Adipocyte (in vitro differentiated cells): ENCODE data around the gene TMOD2.
A peak's percentile ranks its signal among the peaks of the same experiment; 100 is the strongest.

Source experiments
- DNase-seq: peaks from one replicate; pipeline ENCODE4 v3.0.0-alpha.2; 2015; ENCODE audit warnings: low read depth
- H3K27me3 ChIP-seq: replicated peaks from 2 replicates; pipeline ENCODE4 v1.7.0; 2013; ENCODE audit warnings: mild to moderate bottlenecking, low read length, moderate library complexity; ENCODE audit not compliant: control insufficient read depth, insufficient read depth
- H3K36me3 ChIP-seq: 2 replicates; pipeline ENCODE4 v1.7.0; 2013; ENCODE audit warnings: low read length, mild to moderate bottlenecking, moderate library complexity; ENCODE audit not compliant: control insufficient read depth, insufficient read depth, severe bottlenecking
- H3K4me1 ChIP-seq: 2 replicates; pipeline ENCODE4 v1.7.0; 2013; ENCODE audit warnings: mild to moderate bottlenecking, low read length, moderate library complexity; ENCODE audit not compliant: control insufficient read depth, insufficient read depth
- H3K4me3 ChIP-seq: 2 replicates; pipeline ENCODE4 v1.7.0; 2013; ENCODE audit warnings: mild to moderate bottlenecking, low read length, moderate library complexity
- H3K9ac ChIP-seq: 2 replicates; pipeline ENCODE4 v1.7.0; 2013; ENCODE audit warnings: mild to moderate bottlenecking, low read length, moderate library complexity
- H3K9me3 ChIP-seq: 2 replicates; pipeline ENCODE4 v1.7.0; 2013; ENCODE audit warnings: mild to moderate bottlenecking, low read length, moderate library complexity; ENCODE audit not compliant: control insufficient read depth

TMOD2 gene

GRCh38 chr15:51802593-51802992 lies 51.2 kb downstream of the TMOD2 start:
- Histone ChIP-seq H3K27me3 (no peaks in the 10 kb centered on the region), H3K36me3 (peaks cover 9% of the 10 kb centered on the region), H3K4me3 (no peak overlapping the region), H3K9ac (no peak overlapping the region), H3K4me1 (no peaks in the 10 kb centered on the region), H3K9me3 (no peaks in the 10 kb centered on the region)
- DNase-seq, result no peak

GRCh38 chr15:51803965-51804364 lies 52.6 kb downstream of the TMOD2 start:
- Histone ChIP-seq H3K4me3 (no peak overlapping the region), H3K36me3 (peaks cover 10% of the 10 kb centered on the region), H3K9me3 (no peaks in the 10 kb centered on the region), H3K27me3 (no peaks in the 10 kb centered on the region), H3K4me1 (no peaks in the 10 kb centered on the region), H3K9ac (no peak overlapping the region)
- no peak for DNase-seq

- Histone ChIP-seq H3K4me1 (no peaks in the 10 kb centered on the region), H3K9ac (no peak overlapping the region), H3K36me3 (peaks cover 15% of the 10 kb centered on the region), H3K27me3 (no peaks in the 10 kb centered on the region), H3K4me3 (no peak overlapping the region), H3K9me3 (no peaks in the 10 kb centered on the region)
- no peak for DNase-seq
Measured at GRCh38 chr15:51806123-51806522, 54.7 kb downstream of the TMOD2 start.

- Histone ChIP-seq H3K9ac (no peak overlapping the region), H3K4me1 (no peaks in the 10 kb centered on the region), H3K9me3 (no peaks in the 10 kb centered on the region), H3K36me3 (peaks cover 15% of the 10 kb centered on the region), H3K27me3 (no peaks in the 10 kb centered on the region), H3K4me3 (no peak overlapping the region)
- no peak for DNase-seq
Measured at GRCh38 chr15:51809457-51809856, 58.1 kb downstream of the TMOD2 start.

GRCh38 chr15:51812598-51812997 lies 61.2 kb downstream of the TMOD2 start:
- no peak overlapping the region for H3K9ac ChIP-seq
- H3K4me3 ChIP-seq, result no peak overlapping the region
- H3K4me1 ChIP-seq, result no peaks in the 10 kb centered on the region
- H3K36me3 ChIP-seq, result peaks cover 6% of the 10 kb centered on the region
- DNase-seq, result no peak
- no peaks in the 10 kb centered on the region for H3K9me3 ChIP-seq
- no peaks in the 10 kb centered on the region for H3K27me3 ChIP-seq

- Histone ChIP-seq H3K9me3 (no peaks in the 10 kb centered on the region), H3K4me3 (no peak overlapping the region), H3K9ac (no peak overlapping the region), H3K36me3 (no peaks in the 10 kb centered on the region), H3K4me1 (no peaks in the 10 kb centered on the region), H3K27me3 (no peaks in the 10 kb centered on the region)
- no peak for DNase-seq
Measured at GRCh38 chr15:51814606-51815005, 63.2 kb downstream of the TMOD2 start.

- Histone ChIP-seq H3K9me3 (peaks cover 7% of the 10 kb centered on the region), H3K4me1 (no peaks in the 10 kb centered on the region)
- no peak for DNase-seq
Measured at GRCh38 chr15:51816611-51817010, 65.2 kb downstream of the TMOD2 start.

GRCh38 chr15:51818150-51818549 lies 66.8 kb downstream of the TMOD2 start:
- Histone ChIP-seq H3K4me1 (no peaks in the 10 kb centered on the region), H3K9me3 (peaks cover 9% of the 10 kb centered on the region), H3K9ac (no peak overlapping the region), H3K36me3 (no peaks in the 10 kb centered on the region), H3K4me3 (no peak overlapping the region), H3K27me3 (no peaks in the 10 kb centered on the region)
- DNase-seq, result peak; percentile 42

More at GRCh38 chr15:51816611-51817010, 65.2 kb downstream of the TMOD2 start:
- H3K27me3 ChIP-seq, result no peaks in the 10 kb centered on the region
- no peak overlapping the region for H3K9ac ChIP-seq
- no peaks in the 10 kb centered on the region for H3K36me3 ChIP-seq
- no peak overlapping the region for H3K4me3 ChIP-seq

GRCh38 chr15:51825698-51826097 lies 74.3 kb downstream of the TMOD2 start:
- H3K9me3 ChIP-seq, result peaks cover 9% of the 10 kb centered on the region
- H3K4me1 ChIP-seq, result peaks cover 2% of the 10 kb centered on the region
- no peak for DNase-seq
- no peak overlapping the region for H3K4me3 ChIP-seq
- no peaks in the 10 kb centered on the region for H3K36me3 ChIP-seq
- H3K9ac ChIP-seq, result no peak overlapping the region
- no peaks in the 10 kb centered on the region for H3K27me3 ChIP-seq

GRCh38 chr15:51828621-51829375 lies 77.4 kb downstream of the TMOD2 start:
- no peak for DNase-seq
- H3K4me1 ChIP-seq, result peaks cover 13% of the 10 kb centered on the region
- no peaks in the 10 kb centered on the region for H3K27me3 ChIP-seq
- peak overlapping the region; percentile 86 for H3K4me3 ChIP-seq
- no peak overlapping the region for H3K9ac ChIP-seq
- H3K36me3 ChIP-seq, result no peaks in the 10 kb centered on the region
- H3K9me3 ChIP-seq, result no peaks in the 10 kb centered on the region

- H3K9me3 ChIP-seq, result no peaks in the 10 kb centered on the region
- H3K36me3 ChIP-seq, result no peaks in the 10 kb centered on the region
- no peaks in the 10 kb centered on the region for H3K27me3 ChIP-seq
- peak within 1 kb of the TSS; percentile 86 for H3K4me3 ChIP-seq
- peak within 1 kb of the TSS; percentile 84 for H3K9ac ChIP-seq
- H3K4me1 ChIP-seq, result peaks cover 13% of the 10 kb centered on the region
- DNase-seq, result peak; percentile 96
Measured at GRCh38 chr15:51829376-51830275, 78.2 kb downstream of the TMOD2 start, which contains the start of gene TMOD3. Gene TMOD3 (plus strand): TSS chr15:51829653. CDS start chr15:51862885, 33,232 bp downstream.
